GM10248 (cell line): ENCODE measurements around the gene FGG.
A peak's percentile ranks its signal among the peaks of the same experiment; 100 is the strongest.

Experiments used
- CTCF ChIA-PET: fragments of 300-600 bp; sonication (Branson Sonifier 250); formaldehyde crosslinking; extraction: SDS; loops from one replicate; lab custom pipeline; 2021; ENCODE audit warnings: antibody characterized with exemption; lab: Yijun Ruan, JAX
- POLR2A ChIA-PET: fragments of 350-650 bp; sonication (Branson Sonifier 250); formaldehyde crosslinking; extraction: SDS; loops from one replicate; lab custom pipeline; 2020; ENCODE audit warnings: antibody characterized with exemption; lab: Yijun Ruan, JAX
- DNase-seq: peaks from one replicate; pipeline ENCODE4 v3.0.0; 2012; ENCODE audit errors: extremely low spot score
- TF ChIP-seq, protein P1 (sequence below): IDR thresholded peaks from 2 replicates; pipeline ENCODE4 v1.5.1; 2012; ENCODE audit warnings: mild to moderate bottlenecking, low read depth; ENCODE audit errors: extremely low read depth, missing control alignments, control extremely low read depth

Gene FGG

DNA sequence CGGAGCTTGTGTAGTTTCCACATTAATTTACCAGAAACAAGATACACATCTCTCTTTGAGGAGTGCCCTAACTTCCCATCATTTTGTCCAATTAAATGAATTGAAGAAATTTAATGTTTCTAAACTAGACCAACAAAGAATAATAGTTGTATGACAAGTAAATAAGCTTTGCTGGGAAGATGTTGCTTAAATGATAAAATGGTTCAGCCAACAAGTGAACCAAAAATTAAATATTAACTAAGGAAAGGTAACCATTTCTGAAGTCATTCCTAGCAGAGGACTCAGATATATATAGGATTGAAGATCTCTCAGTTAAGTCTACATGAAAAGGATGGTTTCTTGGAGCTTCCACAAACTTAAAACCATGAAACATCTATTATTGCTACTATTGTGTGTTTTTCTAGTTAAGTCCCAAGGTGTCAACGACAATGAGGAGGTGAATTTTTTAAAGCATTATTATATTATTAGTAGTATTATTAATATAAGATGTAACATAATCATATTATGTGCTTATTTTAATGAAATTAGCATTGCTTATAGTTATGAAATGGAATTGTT, 49.7 kb downstream of the FGG start, which contains the start of gene FGB:
Gene FGB, plus strand, starts transcription at position 315 of the 558 bp plus-strand sequence. Its CDS starts 8 bp downstream, at position 323.
- DNase-seq, result no peak
- TF ChIP-seq, protein P1, sequence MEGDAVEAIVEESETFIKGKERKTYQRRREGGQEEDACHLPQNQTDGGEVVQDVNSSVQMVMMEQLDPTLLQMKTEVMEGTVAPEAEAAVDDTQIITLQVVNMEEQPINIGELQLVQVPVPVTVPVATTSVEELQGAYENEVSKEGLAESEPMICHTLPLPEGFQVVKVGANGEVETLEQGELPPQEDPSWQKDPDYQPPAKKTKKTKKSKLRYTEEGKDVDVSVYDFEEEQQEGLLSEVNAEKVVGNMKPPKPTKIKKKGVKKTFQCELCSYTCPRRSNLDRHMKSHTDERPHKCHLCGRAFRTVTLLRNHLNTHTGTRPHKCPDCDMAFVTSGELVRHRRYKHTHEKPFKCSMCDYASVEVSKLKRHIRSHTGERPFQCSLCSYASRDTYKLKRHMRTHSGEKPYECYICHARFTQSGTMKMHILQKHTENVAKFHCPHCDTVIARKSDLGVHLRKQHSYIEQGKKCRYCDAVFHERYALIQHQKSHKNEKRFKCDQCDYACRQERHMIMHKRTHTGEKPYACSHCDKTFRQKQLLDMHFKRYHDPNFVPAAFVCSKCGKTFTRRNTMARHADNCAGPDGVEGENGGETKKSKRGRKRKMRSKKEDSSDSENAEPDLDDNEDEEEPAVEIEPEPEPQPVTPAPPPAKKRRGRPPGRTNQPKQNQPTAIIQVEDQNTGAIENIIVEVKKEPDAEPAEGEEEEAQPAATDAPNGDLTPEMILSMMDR, result no peak
- POLR2A ChIA-PET, result no interaction called here
- CTCF ChIA-PET, result interaction anchor here (1.1 to 2.0 kb wide), 5 partner anchors 11 to 63 kb away, joined by 3 to 11 read pairs (median 5); partner anchors contain the start of gene PLRG1

DNA sequence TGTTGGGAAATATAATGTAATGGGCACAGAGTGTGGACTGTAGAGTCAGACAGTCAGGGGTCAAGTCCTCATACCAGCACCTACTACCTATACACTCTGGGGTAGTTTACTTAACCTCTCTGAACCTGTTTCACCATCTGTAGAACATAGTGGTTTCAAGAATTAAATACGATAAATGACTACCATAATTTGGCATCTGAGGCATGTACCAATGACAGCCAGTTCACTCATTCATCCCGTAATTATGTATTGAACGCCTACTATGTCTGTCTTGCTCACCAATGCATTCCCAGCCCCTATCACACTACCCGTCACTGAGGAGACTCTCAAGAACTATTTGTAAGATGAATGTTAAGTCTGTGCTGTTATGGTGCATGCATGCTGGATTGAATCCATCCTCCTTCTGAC, 51.6 kb downstream of the FGG start:
- no peak for DNase-seq
- POLR2A ChIA-PET, result no interaction called here
- TF ChIP-seq, protein P1, result no peak
- CTCF ChIA-PET, result interaction anchor here (0.8 to 20.2 kb wide), 6 partner anchors 8 to 61 kb away, joined by 3 to 550 read pairs (median 28); partner anchors contain the start of genes FGG and PLRG1

DNA sequence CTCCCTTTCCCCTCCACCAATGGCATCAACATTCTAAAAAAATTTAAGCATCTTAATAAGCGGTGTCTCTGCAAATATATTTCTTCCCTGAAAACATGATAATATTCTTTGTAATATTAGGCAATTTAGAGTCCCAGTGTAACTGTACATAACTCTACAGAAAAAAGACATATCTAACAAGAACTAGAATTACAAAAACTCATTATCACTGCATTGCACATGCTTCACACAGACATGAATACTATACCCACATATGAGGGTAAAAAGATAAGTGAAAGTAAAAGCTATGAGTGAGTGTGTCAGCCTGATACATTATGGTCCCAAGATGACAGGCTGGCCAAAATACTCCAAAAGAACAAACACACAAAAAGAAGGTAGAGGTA, 52.0 kb downstream of the FGG start:
- DNase-seq, result no peak
- ChIA-PET POLR2A (no interaction called here), CTCF (interaction anchor here (0.8 to 20.2 kb wide), 8 partner anchors 8 to 62 kb away, joined by 3 to 550 read pairs (median 17); partner anchors contain the start of genes FGG and PLRG1)
- TF ChIP-seq, protein P1, result no peak

DNA sequence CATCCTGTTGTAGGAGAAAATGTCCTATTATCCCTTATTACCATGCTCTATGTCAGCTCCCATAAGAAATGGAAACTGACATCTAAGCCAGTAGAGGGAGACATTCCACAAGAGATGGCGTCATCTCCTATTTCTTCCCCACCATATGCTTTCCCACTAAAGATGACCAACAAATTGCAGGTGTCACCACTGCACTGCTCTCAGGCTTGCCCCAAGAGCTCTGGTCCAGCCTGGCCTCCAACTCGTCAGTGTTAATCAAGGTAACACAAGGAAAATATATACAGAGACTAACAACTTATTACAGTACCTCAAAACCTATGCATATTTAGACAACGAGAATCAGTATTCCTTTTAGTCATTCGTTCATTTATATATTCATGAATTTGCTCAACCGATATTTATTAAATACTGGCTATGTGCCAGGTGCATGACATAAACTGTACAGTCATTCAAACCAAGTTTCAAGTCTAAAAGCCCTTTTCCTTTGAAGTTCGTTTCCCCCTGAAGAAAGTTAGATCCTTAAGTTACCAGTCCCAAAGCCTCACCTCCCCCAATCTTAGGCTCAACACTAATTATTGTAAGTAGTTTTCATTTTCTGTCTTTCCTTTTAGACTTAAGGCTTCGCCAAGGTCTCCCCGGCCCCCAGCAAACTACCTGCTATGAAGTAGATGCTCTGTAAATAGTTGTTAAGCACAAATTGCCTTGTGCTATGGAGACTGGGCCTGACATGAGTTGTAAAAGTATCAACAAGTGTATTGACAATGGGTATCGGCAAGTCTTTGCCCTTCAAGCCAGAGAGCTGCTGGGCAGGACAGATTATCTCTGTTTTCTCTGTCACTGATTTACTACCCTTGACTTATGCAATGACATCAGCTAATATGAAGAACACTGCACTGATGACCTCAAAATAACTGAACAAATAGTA, 52.7 kb downstream of the FGG start:
- POLR2A ChIA-PET, result no interaction called here
- DNase-seq, result peak; percentile 34
- CTCF ChIA-PET, result interaction anchor here (0.7 to 20.2 kb wide), 31 partner anchors 9 to 815 kb away, joined by 3 to 550 read pairs (median 3); partner anchors contain the start of genes FGG and PLRG1
- TF ChIP-seq, protein P1, result peak; percentile 61

DNA sequence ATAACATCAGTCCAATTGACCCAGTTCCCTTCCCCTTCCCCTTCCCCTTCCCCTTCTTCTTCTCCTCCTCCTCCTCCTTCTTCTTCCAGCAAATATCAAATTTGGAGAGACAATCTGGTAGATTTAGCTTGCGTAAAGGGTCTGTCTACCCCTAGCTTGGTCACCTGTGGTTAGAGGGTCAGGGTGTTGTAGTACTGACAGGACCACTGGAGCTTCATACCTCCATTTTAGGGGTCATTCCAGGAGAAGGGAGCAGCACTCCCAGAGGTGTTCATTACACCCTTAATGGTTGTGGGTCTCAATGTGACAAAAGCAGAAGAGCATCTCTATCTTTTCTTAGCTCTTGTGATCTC, 53.3 kb downstream of the FGG start:
- CTCF ChIA-PET, result interaction anchor here (0.7 to 20.2 kb wide), 31 partner anchors 9 to 816 kb away, joined by 3 to 550 read pairs (median 3); partner anchors contain the start of genes FGG and PLRG1
- POLR2A ChIA-PET, result no interaction called here
- TF ChIP-seq, protein P1, result no peak
- no peak for DNase-seq
